PC-9 (cell line): Measurements from ENCODE around the gene MSH2. TPM values are rescaled to one million over a fixed set of nuclear protein-coding genes. Genes with fewer than 3 reads are reported as not detected.
"Not testable (repeated sequence)": the region's sequence is repeated elsewhere in the genome, so short reads cannot be mapped to it uniquely, and the experiment has no call there.

ENCODE experiments used
- BruUV-seq: library from RNA; stranded (reverse); fragments of 400-500 nt; replicated peaks from 2 replicates; lab custom pipeline; 2021; lab: Mats Ljungman, UMichigan
- CTCF ChIA-PET: fragments of 300-600 bp; sonication (Branson Sonifier 250); formaldehyde crosslinking; loops from one replicate; lab custom pipeline; 2022; ENCODE audit warnings: antibody characterized with exemption; lab: Charles Lee
- POLR2A ChIA-PET: fragments of 300-600 bp; sonication (Branson Sonifier 250); formaldehyde crosslinking; loops from one replicate; lab custom pipeline; 2022; ENCODE audit warnings: antibody characterized with exemption; ENCODE audit not compliant: unreplicated experiment; lab: Charles Lee
- DNase-seq, 2 experiments: peaks; one replicate each; pipeline versions ENCODE4 v3.0.0 to v3.0.0-alpha.2; 2015 to 2022; ENCODE audit warnings: mixed read lengths in 1 of 2
- H2AFZ ChIP-seq: fragments of 200-600 bp; sonication (generic); 2 replicates; pipeline ENCODE4 v1.8.1; 2017; ENCODE audit warnings: antibody characterized with exemption
- H3F3A ChIP-seq: fragments of 200-600 bp; sonication (generic); 2 replicates; pipeline ENCODE4 v1.8.1; 2017; ENCODE audit warnings: antibody characterized with exemption, mild to moderate bottlenecking, low read depth; ENCODE audit not compliant: insufficient read depth
- H3K27ac ChIP-seq: fragments of 200-600 bp; sonication (generic); 2 replicates; pipeline ENCODE4 v1.6.1; 2016; ENCODE audit warnings: mixed run types
- H3K27me3 ChIP-seq: fragments of 200-600 bp; sonication (generic); 2 replicates; pipeline ENCODE4 v1.6.1; 2016; ENCODE audit warnings: low read depth, mixed run types; ENCODE audit not compliant: insufficient read depth
- H3K36me3 ChIP-seq: fragments of 200-600 bp; sonication (generic); 2 replicates; pipeline ENCODE4 v1.6.1; 2016; ENCODE audit warnings: low read depth, mixed run types
- H3K4me1 ChIP-seq: fragments of 200-600 bp; sonication (generic); replicated peaks from 2 replicates; pipeline ENCODE4 v1.6.1; 2016; ENCODE audit warnings: mixed run types; ENCODE audit not compliant: insufficient read depth
- H3K4me2 ChIP-seq: fragments of 200-600 bp; sonication (generic); 2 replicates; pipeline ENCODE4 v1.6.1; 2017; ENCODE audit warnings: mixed run types
- H3K4me3 ChIP-seq: fragments of 200-600 bp; sonication (generic); 2 replicates; pipeline ENCODE4 v1.6.1; 2016; ENCODE audit warnings: mixed run types
- H3K79me2 ChIP-seq: fragments of 200-600 bp; sonication (generic); 2 replicates; pipeline ENCODE4 v1.6.1; 2017; ENCODE audit warnings: low read depth, mixed run types
- H3K9me2 ChIP-seq: fragments of 200-600 bp; sonication (generic); 2 replicates; pipeline ENCODE4 v1.8.1; 2017; ENCODE audit warnings: mild to moderate bottlenecking; ENCODE audit not compliant: insufficient read depth
- H3K9me3 ChIP-seq: fragments of 200-600 bp; sonication (generic); 2 replicates; pipeline ENCODE4 v1.8.1; 2016; ENCODE audit warnings: low read depth; ENCODE audit not compliant: insufficient read depth
- H4K20me1 ChIP-seq: fragments of 200-600 bp; sonication (generic); 2 replicates; pipeline ENCODE4 v1.8.1; 2017; ENCODE audit not compliant: insufficient read depth
- CTCF ChIP-seq: fragments of 200-600 bp; sonication (generic); conservative IDR thresholded peaks from 2 replicates; pipeline ENCODE4 v1.6.1; 2017; ENCODE audit warnings: mixed run types, antibody characterized with exemption, mild to moderate bottlenecking, moderate library complexity
- EZH2 ChIP-seq: fragments of 200-600 bp; sonication (generic); IDR thresholded peaks from 2 replicates; pipeline ENCODE4 v1.8.0; 2017; ENCODE audit warnings: antibody characterized with exemption, low read depth
- intact Hi-C: fragments of 100-400 bp; cut with micrococcal nuclease; formaldehyde crosslinking; loops from one replicate; pipeline ENCODE4 v1.10.0; 2022; ENCODE audit not compliant: unreplicated experiment
- total RNA-seq: library from RNA; stranded (reverse); gene quantifications from 2 replicates; pipeline ENCODE4 v1.2.3, GENCODE V29; 2021

The MSH2 gene
- total RNA-seq, 1 experiment from 2014 or later: 54.2 TPM

- intact Hi-C loops, H4K20me1 ChIP-seq, H3K9me3 ChIP-seq, POLR2A ChIA-PET, BruUV-seq, H3K27me3 ChIP-seq, H3K4me2 ChIP-seq, DNase-seq, H2AFZ ChIP-seq, H3K9me2 ChIP-seq, H3K27ac ChIP-seq, H3K4me3 ChIP-seq: not testable (repeated sequence)
- peaks cover 13% of the 10 kb centered on the region; the same call in 1 of the 2 replicates for H3F3A ChIP-seq
- CTCF ChIA-PET: interaction anchor here (1.0 kb wide), 1 partner anchor 73 kb away, joined by 3 read pairs; no protein-coding TSS in a partner anchor
- peaks cover 57% of the 10 kb centered on the region for H3K79me2 ChIP-seq
- H3K36me3 ChIP-seq: peaks cover 12% of the 10 kb centered on the region
- peaks cover 13% of the 10 kb centered on the region for H3K4me1 ChIP-seq
Observed at GRCh38 chr2:47407976-47408375, 5.0 kb downstream of the MSH2 start.

DNA sequence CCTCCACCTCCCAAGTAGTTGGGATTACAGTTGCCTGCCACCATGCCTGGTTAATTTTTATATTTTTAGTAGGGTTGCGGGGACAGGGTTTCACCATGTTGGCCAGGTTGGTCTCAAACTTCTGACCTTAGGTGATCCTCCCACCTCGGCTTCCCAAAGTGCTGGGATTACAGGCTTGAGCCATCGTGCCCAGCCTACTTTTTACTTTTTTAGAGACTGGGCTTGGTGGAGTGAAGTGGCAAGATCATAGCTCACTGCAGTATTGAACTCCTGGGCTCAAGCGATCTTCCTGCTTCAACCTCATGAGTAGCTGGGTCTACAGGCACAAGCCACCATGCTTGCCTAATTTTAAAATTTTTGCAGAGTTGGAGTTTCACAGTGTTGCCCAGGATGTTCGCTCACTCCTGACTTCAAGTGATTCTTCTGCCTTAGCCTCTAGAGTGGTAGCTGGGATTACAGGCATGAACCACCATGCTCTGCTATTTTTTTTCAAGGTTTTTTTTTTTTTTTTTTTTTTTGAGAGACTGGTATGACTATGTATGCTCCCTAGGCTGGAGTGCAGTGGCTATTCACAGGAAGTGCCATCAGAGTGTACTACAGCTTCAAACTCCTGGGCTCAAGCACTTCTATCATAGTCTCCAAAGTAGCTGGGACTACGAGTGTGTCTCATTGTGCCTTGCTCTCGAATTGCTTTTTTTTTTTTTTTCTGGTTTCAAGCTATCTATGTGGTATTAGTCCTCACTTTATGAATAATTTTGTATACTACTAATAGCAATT, 11.9 kb downstream of the MSH2 start:
- POLR2A ChIA-PET: interaction anchor here (0.6 kb wide), 1 partner anchor 12 kb away, joined by 5 read pairs; the partner anchor contains the start of gene MSH2

GRCh38 chr2:47420214-47420613, 17.3 kb downstream of the MSH2 start:
- Histone ChIP-seq H4K20me1 (no peaks in the 10 kb centered on the region), H3K9me2 (no peaks in the 10 kb centered on the region), H3K27me3 (no peaks in the 10 kb centered on the region), H3K79me2 (no peaks in the 10 kb centered on the region), H3K9me3 (no peaks in the 10 kb centered on the region), H3K4me2 (no peak overlapping the region), H3K27ac (no peak overlapping the region), H3K4me1 (peaks cover 19% of the 10 kb centered on the region), H2AFZ (no peak overlapping the region), H3F3A (peaks cover 29% of the 10 kb centered on the region), H3K36me3 (peaks cover 51% of the 10 kb centered on the region), H3K4me3 (no peak overlapping the region)
- TF ChIP-seq EZH2: no peak
- TF ChIP-seq CTCF: no peak
- ChIA-PET POLR2A (no interaction called here), CTCF (no interaction called here)
- intact Hi-C loops: no loop called here
- no TSS peak for BruUV-seq
- no peak for DNase-seq

More for the DNA sequence above, 11.9 kb downstream of the MSH2 start:
- Histone ChIP-seq H3K79me2 (no peaks in the 10 kb centered on the region), H3K4me1 (no peaks in the 10 kb centered on the region), H3K27me3 (no peaks in the 10 kb centered on the region), H3K4me3 (no peak overlapping the region), H3K36me3 (peaks cover 43% of the 10 kb centered on the region), H4K20me1 (no peaks in the 10 kb centered on the region; the same call in 1 of the 2 replicates), H2AFZ (no peak overlapping the region), H3K9me2 (no peaks in the 10 kb centered on the region), H3F3A (peaks cover 13% of the 10 kb centered on the region; the same call in 1 of the 2 replicates), H3K9me3 (no peaks in the 10 kb centered on the region), H3K4me2 (no peak overlapping the region), H3K27ac (no peak overlapping the region)
- no peak for DNase-seq
- intact Hi-C loops: no loop called here
- CTCF ChIA-PET: interaction anchor here (0.6 to 1.0 kb wide), 4 partner anchors 64 to 353 kb away, joined by 3 to 12 read pairs (median 6); no protein-coding TSS in a partner anchor
- no TSS peak for BruUV-seq
- TF ChIP-seq CTCF (no peak), EZH2 (no peak)

GRCh38 chr2:47420683-47421082, 17.7 kb downstream of the MSH2 start:
- not testable (repeated sequence) for BruUV-seq

More at GRCh38 chr2:47420683-47421082, 17.7 kb downstream of the MSH2 start:
- POLR2A ChIA-PET, H4K20me1 ChIP-seq, H3K9me2 ChIP-seq, H2AFZ ChIP-seq, H3K27ac ChIP-seq, H3K4me3 ChIP-seq, H3K79me2 ChIP-seq, intact Hi-C loops, DNase-seq, CTCF ChIA-PET, H3K9me3 ChIP-seq, H3K4me2 ChIP-seq, H3K27me3 ChIP-seq: not testable (repeated sequence)
- Histone ChIP-seq H3K4me1 (peaks cover 19% of the 10 kb centered on the region), H3K36me3 (peaks cover 51% of the 10 kb centered on the region), H3F3A (peaks cover 29% of the 10 kb centered on the region)
